NCI-H2171 (cell line): ENCODE measurements around the gene NGF.
"Not testable (repeated sequence)": the region's sequence is repeated elsewhere in the genome, so short reads cannot be mapped to it uniquely, and the experiment has no call there.

Source experiments
- DNase-seq: peaks from one replicate; lab custom pipeline; 2025; lab: John Stamatoyannopoulos, UW

Gene NGF

GRCh38 chr1:115337633-115338456 lies at the start of gene NGF:
TSS of gene NGF (minus strand) at chr1:115338249. CDS start at chr1:115286795, 51,454 bp downstream.
- peak; percentile 41 for DNase-seq

DNA sequence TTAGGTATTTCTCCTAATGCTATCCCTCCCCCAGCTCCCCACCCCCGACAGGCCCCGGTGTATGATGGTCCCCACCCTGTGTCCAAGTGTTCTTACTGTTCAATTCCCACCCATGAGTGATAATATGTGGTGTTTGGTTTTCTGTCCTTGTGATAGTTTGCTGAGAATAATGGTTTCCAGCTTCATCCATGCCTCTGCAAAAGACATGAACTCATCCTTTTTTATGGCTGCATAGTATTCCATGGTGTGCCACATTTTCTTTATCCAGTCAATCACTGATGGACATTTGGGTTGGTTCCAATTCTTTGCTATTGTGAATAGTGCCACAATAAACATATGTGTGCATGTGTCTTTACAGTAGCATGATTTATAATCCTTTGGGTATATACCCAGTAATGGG lies 45.4 kb upstream of the NGF start:
- not testable (repeated sequence) for DNase-seq

- no peak for DNase-seq
Measured at GRCh38 chr1:115379943-115380342, 41.9 kb upstream of the NGF start.

DNA sequence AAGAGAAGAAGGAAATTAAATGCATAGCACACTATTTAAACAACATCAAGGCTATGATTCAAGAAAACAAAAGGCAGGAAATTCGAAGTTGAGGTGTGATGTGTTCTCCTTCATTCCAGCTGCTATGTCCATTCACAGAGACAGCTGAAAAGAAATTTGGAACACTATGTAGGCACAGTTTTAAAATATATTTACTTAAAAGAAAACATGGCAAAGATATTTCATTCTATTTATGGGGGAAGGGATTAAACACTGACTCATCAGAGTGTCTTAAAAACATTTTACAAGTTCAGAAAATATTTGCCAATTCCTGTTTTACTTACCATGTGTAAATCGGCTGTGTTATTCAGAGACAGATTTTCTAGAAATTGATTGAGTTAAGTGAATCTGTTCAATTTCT lies 39.4 kb upstream of the NGF start:
- DNase-seq = no peak

DNA sequence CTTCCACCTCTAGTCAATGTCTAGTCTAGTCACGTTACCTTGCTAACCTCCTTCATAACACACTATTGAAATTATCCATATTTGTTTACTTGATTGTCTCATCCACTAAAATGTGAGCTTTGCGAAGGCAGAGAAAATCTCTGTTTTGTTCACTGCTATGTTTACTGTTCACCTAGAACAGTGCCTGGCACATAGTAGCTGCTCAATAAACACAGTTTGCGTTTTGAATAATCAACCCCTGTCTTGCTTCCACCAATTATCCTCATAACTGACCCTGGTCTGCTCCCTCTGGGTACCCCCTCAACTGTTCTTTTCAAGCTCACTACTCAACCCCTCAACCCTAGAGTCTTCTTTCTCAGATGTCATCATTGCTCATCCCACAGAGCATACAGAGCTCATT lies 36.5 kb upstream of the NGF start:
- no peak for DNase-seq

DNA sequence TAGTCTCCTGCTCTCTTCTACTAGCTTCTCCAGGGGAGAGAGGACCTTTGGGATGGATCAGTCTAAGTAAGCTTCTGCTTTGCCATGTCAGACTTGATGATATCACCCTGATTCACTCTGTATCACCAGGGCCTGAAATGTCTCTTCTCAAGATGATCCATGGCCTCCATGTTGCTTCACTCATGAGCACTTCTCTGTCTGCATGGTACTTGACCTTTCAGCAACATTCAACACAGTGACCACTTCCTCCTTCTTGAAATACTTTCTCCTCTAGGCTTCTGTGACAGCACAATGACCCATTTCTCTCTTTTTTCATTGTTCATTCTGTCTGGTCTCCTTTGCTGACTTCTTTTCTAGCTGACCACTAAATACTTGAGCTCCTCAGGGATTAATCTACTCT lies 35.3 kb upstream of the NGF start:
- no peak for DNase-seq

DNA sequence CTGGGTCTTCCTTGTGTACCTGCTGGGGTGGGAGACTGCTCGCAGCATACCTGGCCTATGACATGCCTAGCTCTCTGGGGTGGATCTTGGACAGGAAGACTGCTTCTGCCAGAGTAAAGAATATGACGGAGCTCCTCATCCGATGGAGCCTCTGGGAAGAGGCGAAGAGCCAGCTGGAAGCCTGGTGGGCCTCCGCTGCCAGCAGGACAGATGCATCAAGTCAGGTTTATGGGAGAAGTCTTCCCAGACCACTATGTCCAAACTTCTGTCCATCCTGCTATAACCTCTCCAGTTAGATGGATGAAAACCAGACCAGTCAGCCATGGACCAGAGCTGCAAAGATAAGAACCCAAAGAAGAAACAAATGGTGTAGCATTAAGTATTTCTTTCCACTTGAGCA lies 27.7 kb upstream of the NGF start:
- no peak for DNase-seq

- no peak for DNase-seq
Measured at GRCh38 chr1:115364780-115365155, 26.7 kb upstream of the NGF start.

DNA sequence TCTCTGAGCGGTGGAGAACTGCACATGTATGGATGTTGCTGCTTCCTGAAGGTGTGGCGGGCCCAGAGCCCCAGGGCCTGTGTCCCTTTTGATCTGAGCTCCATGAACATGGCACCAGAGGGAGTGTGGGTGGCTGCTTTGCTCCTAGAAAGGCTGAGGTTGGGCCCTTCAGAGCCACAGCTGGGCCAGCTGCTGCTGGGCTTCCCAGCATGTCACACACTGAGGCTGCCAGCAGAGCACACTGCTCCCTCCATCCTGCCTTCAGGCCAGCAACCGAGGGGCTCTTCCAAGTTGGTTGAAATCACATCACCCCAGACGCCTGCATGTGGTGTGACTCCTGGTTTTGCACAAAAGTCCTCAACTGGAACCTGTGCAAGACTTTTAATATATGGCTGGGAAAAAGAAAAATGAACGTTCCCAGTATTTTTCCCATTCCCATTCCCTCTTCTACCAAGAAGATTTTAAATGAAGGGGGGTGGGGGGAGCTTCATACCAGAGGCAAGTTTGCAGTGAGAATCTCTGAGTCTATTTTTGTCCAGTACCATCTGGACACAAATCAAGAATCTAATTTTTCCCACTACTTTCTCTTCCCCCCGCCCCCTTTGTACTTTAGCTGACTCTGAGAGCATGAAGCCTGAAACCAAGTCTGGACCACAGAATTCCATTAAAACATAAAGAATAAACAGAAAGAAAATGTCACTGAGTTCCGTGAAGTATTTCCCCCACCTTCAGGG lies 26.2 kb upstream of the NGF start:
- no peak for DNase-seq

DNA sequence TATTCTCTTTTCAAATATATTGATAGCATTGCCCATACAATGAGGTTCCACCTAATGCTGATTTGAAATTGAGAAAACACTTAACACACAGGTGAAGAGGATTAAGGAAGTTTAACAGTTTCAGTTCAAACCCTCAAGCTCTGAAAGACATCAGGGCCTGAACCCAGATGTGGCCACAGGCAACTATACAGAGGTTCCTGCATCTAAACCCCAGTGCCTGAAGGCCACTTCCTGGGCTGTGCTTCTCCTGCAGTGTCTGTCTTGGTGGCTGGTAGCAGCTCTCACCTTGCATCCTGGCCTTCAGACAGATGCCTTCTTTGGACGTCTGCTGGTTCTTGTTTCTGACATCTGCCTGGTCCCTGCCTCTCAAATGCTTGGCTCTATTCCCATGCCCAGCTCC lies 25.1 kb upstream of the NGF start:
- DNase-seq = no peak

GRCh38 chr1:115360505-115361129 lies 22.6 kb upstream of the NGF start:
- DNase-seq = not testable (repeated sequence)

DNA sequence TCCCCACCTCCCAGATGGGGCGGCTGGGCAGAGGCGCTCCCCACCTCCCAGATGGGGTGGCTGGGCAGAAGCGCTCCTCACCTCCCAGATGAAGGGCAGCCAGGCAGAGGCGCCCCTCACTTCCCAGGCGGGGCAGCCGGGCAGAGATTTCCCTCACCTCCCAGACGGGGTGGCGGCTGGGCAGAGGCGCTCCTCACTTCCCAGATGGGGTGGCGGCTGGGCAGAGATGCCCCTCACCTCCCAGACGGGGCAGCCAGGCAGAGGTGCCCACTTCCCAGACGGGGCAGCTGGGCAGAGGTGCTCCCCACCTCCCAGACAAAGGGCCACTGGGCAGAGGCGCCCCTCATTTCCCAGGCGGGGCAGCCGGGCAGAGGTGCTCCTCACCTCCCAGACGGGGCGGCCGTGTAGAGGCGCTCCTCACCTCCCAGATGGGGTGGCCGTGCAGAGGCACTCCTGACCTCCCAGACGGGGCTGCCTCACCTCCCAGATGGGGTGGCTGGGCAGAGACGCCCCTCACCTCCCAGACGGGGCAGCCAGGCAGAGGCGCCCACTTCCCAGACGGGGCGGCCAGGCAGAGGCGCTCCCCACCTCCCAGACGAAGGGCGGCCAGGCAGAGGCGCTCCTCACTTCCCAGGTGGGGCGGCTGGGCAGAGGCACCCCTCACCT lies 21.9 kb upstream of the NGF start:
- not testable (repeated sequence) for DNase-seq

DNA sequence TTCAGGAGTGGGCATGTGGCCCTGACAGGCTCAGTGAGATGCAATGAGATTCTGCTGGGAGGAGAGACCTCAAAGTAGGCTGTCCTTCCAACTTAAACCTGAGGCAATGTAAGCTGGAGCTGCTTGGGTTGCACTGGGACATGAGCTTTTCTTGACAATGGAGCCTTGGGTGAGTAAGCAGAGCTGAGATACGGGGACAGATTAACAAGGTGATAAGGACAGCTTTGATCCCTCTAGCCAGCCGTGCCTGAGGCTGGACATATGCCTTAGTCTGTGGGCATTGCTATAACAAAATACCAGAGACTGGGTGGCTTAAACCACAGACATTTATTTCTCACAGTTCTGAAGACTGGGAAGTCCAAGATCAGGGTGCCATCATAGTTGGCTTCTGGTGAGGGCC lies 18.3 kb upstream of the NGF start:
- DNase-seq = no peak

- no peak for DNase-seq
Measured at GRCh38 chr1:115355069-115355468, 17.0 kb upstream of the NGF start.

DNA sequence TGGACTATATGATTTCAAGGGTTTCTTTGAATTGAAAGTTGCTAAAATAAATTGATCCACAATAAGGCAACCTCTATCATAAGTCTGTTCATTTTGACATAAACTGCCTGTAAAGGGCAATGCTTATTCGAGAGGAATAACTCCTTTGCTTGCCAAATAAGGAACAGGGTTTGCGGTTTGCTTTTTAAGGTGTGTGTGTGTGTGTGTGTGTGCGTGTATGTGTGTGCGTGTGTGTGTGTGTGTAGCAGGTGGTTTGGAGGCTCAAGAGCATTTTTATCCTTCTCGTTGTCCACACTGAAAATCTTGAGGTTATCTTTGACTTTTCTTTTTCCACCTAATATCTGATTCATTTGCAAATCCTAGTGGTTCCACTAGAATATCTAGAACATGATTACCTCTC lies 13.1 kb upstream of the NGF start:
- no peak for DNase-seq

DNA sequence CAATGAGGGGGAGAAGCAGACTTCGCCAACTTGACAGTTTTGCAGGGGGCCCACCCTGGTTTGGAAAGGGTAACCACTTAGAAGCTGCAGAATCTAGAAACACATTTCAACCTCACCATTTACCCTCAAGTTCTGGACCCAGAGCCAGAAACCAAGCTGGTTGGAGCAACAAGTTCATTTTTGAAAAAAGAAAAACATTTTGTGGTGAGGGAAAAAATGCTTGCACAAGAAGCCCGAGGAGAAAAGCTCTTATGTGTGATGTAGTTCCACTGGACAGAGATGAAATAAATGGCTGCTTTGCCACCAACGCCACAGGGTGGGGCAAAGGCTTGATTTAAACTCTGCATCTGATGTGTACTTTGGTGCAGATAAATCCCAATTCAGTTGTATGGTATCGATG lies 10.6 kb upstream of the NGF start:
- no peak for DNase-seq

GRCh38 chr1:115347282-115347681 lies 9.2 kb upstream of the NGF start:
- DNase-seq = no peak

- no peak for DNase-seq
Measured at GRCh38 chr1:115343200-115343737, 5.2 kb upstream of the NGF start.

DNA sequence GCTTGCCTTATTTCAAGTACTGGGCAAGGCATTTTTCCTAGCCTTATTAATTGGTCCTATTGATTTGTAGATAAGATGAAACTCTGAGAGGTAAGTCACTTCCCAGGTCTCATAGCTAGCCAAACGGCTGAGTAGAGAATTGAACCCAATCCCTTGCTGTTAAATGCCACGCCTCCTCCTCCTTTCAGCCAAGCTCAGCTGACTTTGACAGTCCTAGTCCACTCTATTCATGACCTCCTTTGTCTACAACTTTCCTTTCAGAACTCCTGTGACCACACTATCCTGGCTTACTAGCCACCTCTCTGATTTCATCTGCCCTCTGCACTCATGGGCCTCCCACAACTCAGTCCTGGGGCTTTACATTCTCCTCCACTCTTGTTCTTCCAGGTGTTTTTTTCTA lies 3.9 kb upstream of the NGF start:
- no peak for DNase-seq

- no peak for DNase-seq
Measured at GRCh38 chr1:115340879-115341278, 2.8 kb upstream of the NGF start.

DNA sequence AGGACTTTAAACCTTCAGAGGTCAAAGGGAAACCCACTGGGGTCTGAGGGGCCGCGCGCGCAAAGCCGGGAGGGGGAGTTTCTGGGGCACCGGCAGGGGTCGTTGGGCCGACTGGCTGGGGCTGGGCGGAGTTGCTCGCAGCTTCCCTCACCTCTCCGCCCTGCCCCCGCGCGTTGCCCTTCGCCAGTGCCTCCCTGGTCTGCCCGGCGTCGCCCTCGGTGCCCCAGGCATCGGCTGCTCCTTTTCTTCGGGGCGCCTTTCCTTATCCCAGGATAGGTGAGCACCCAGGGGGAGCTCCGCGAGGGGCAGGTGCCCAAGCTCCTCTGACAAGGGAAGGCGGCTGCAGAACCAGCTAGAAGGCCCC lies 390 bp upstream of the NGF start:
- no peak for DNase-seq

GRCh38 chr1:115337276-115337632 lies 795 bp downstream of the NGF start:
- DNase-seq = no peak
